Loucy (cell line): Measurements from ENCODE around the gene ZNF524.

Experiments
- CTCF ChIP-seq: fragments of 200-600 bp; sonication (generic); conservative IDR thresholded peaks from 2 replicates; pipeline ENCODE4 v1.5.1; 2014; ENCODE audit warnings: mild to moderate bottlenecking, antibody characterized with exemption, low read length
- EZH2phosphoT487 ChIP-seq: fragments of 200-600 bp; IDR thresholded peaks from 2 replicates; pipeline ENCODE4 v1.6.1; 2018; ENCODE audit warnings: antibody characterized with exemption, mild to moderate bottlenecking, moderate library complexity, borderline replicate concordance

- no peak for TF ChIP-seq CTCF
- no peak for TF ChIP-seq EZH2phosphoT487
Observed at GRCh38 chr19:55643003-55643886, 43.2 kb downstream of the ZNF524 start, which contains the start of gene ZNF581.
